ENCODE results near the gene ZFPL1. TPM values are rescaled to one million over a fixed set of nuclear protein-coding genes. Genes with fewer than 3 reads are reported as not detected.
"Not testable (repeated sequence)": the region's sequence is repeated elsewhere in the genome, so short reads cannot be mapped to it uniquely, and the experiment has no call there.

Gene ZFPL1
- total RNA-seq, 1 donor from 2014 or later = 53.3 TPM

GRCh38 chr11:65115361-65116082 lies 31.5 kb downstream of the ZFPL1 start:
- no peak for DNase-seq (ENCODE audit: low spot score)
- peak overlapping the region; percentile 12 for H3K4me3 Mint-ChIP-seq (ENCODE audit: unreplicated experiment)
- H3K27ac Mint-ChIP-seq (ENCODE audit: unreplicated experiment) = peak overlapping the region; percentile 36
- H3K4me1 Mint-ChIP-seq (ENCODE audit: low read depth) = peaks cover 40% of the 10 kb centered on the region
- H3K27me3 Mint-ChIP-seq (ENCODE audit: low read depth) = no peaks in the 10 kb centered on the region
- TF ChIP-seq CTCF (IDR thresholded peaks at IDR 0.05) = no peak
- H3K9me3 Mint-ChIP-seq (ENCODE audit: low read depth) = no peaks in the 10 kb centered on the region
- H3K36me3 Mint-ChIP-seq (ENCODE audit: low read depth) = peaks cover 5% of the 10 kb centered on the region

- Mint-ChIP-seq H3K27me3 (ENCODE audit: low read depth) (no peaks in the 10 kb centered on the region), H3K4me3 (ENCODE audit: unreplicated experiment) (peak overlapping the region; percentile 84), H3K9me3 (ENCODE audit: low read depth) (no peaks in the 10 kb centered on the region), H3K36me3 (ENCODE audit: low read depth) (peaks cover 8% of the 10 kb centered on the region), H3K27ac (ENCODE audit: unreplicated experiment) (peak overlapping the region; percentile 83), H3K4me1 (ENCODE audit: low read depth) (peaks cover 45% of the 10 kb centered on the region)
- no peak for TF ChIP-seq CTCF (IDR thresholded peaks at IDR 0.05)
- peak; percentile 91 for DNase-seq (ENCODE audit: low spot score)
Observed at GRCh38 chr11:65116370-65117205, 32.6 kb downstream of the ZFPL1 start.

- H3K4me1 Mint-ChIP-seq (ENCODE audit: low read depth) = peaks cover 46% of the 10 kb centered on the region
- no peaks in the 10 kb centered on the region for H3K9me3 Mint-ChIP-seq (ENCODE audit: low read depth)
- H3K27ac Mint-ChIP-seq (ENCODE audit: unreplicated experiment) = peak within 1 kb of the TSS; percentile 89
- DNase-seq (ENCODE audit: low spot score) = peak; percentile 99
- peak; percentile 95 for TF ChIP-seq CTCF (IDR thresholded peaks at IDR 0.05)
- H3K4me3 Mint-ChIP-seq (ENCODE audit: unreplicated experiment) = peak within 1 kb of the TSS; percentile 84
- H3K36me3 Mint-ChIP-seq (ENCODE audit: low read depth) = peaks cover 10% of the 10 kb centered on the region
- H3K27me3 Mint-ChIP-seq (ENCODE audit: low read depth) = no peaks in the 10 kb centered on the region
Observed at GRCh38 chr11:65117206-65118096, 33.4 kb downstream of the ZFPL1 start, which contains the start of gene ZNHIT2. ZNHIT2 (minus strand) TSS chr11:65117701; CDS start chr11:65117653, 48 bp downstream.

- Mint-ChIP-seq H3K4me3 (ENCODE audit: unreplicated experiment) (no peak overlapping the region), H3K27me3 (ENCODE audit: low read depth) (no peaks in the 10 kb centered on the region), H3K9me3 (ENCODE audit: low read depth) (no peaks in the 10 kb centered on the region), H3K36me3 (ENCODE audit: low read depth) (peaks cover 10% of the 10 kb centered on the region), H3K4me1 (ENCODE audit: low read depth) (peaks cover 48% of the 10 kb centered on the region), H3K27ac (ENCODE audit: unreplicated experiment) (peak overlapping the region; percentile 83)
- peak; percentile 69 for TF ChIP-seq CTCF (IDR thresholded peaks at IDR 0.05)
- peak; percentile 48 for DNase-seq (ENCODE audit: low spot score)
Observed at GRCh38 chr11:65118097-65118837, 34.2 kb downstream of the ZFPL1 start.

GRCh38 chr11:65118891-65119669 lies 35.1 kb downstream of the ZFPL1 start:
- peaks cover 42% of the 10 kb centered on the region for H3K4me1 Mint-ChIP-seq (ENCODE audit: low read depth)
- not testable (repeated sequence) for H3K4me3 Mint-ChIP-seq (ENCODE audit: unreplicated experiment); H3K9me3 Mint-ChIP-seq (ENCODE audit: low read depth); H3K27me3 Mint-ChIP-seq (ENCODE audit: low read depth)
- peaks cover 10% of the 10 kb centered on the region for H3K36me3 Mint-ChIP-seq (ENCODE audit: low read depth)
- DNase-seq (ENCODE audit: low spot score) = peak; percentile 52
- H3K27ac Mint-ChIP-seq (ENCODE audit: unreplicated experiment) = peak overlapping the region; percentile 76

Data from chondrocyte (in vitro differentiated cells).